ENCODE data around the gene GABBR2.
"Not testable (repeated sequence)": the region's sequence is repeated elsewhere in the genome, so short reads cannot be mapped to it uniquely, and the experiment has no call there.

Gene GABBR2

GRCh38 chr9:98593354-98594253 is 115.1 kb downstream of the GABBR2 start:
- no peak for DNase-seq
- Mint-ChIP-seq H3K4me1 (no peaks in the 10 kb centered on the region), H3K27ac (no peak overlapping the region), H3K4me3 (no peak overlapping the region), H3K27me3 (ENCODE audit: low read depth, poor library complexity) (peaks cover 30% of the 10 kb centered on the region), H3K9me3 (no peaks in the 10 kb centered on the region), H3K36me3 (ENCODE audit: low read depth) (no peaks in the 10 kb centered on the region)
- TF ChIP-seq, protein P1, sequence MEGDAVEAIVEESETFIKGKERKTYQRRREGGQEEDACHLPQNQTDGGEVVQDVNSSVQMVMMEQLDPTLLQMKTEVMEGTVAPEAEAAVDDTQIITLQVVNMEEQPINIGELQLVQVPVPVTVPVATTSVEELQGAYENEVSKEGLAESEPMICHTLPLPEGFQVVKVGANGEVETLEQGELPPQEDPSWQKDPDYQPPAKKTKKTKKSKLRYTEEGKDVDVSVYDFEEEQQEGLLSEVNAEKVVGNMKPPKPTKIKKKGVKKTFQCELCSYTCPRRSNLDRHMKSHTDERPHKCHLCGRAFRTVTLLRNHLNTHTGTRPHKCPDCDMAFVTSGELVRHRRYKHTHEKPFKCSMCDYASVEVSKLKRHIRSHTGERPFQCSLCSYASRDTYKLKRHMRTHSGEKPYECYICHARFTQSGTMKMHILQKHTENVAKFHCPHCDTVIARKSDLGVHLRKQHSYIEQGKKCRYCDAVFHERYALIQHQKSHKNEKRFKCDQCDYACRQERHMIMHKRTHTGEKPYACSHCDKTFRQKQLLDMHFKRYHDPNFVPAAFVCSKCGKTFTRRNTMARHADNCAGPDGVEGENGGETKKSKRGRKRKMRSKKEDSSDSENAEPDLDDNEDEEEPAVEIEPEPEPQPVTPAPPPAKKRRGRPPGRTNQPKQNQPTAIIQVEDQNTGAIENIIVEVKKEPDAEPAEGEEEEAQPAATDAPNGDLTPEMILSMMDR (IDR thresholded peaks at IDR 0.05), result no peak

- no peak overlapping the region for H3K27ac Mint-ChIP-seq
Measured at GRCh38 chr9:98591696-98592095, 117.0 kb downstream of the GABBR2 start.

GRCh38 chr9:98590101-98590500 is 118.6 kb downstream of the GABBR2 start:
- DNase-seq, result no peak
- Mint-ChIP-seq H3K9me3 (no peaks in the 10 kb centered on the region), H3K4me3 (no peak overlapping the region), H3K27me3 (ENCODE audit: low read depth, poor library complexity) (peaks cover 30% of the 10 kb centered on the region), H3K4me1 (no peaks in the 10 kb centered on the region), H3K36me3 (ENCODE audit: low read depth) (no peaks in the 10 kb centered on the region), H3K27ac (no peak overlapping the region)
- TF ChIP-seq, protein P1 (IDR thresholded peaks at IDR 0.05), result no peak

More at GRCh38 chr9:98591696-98592095, 117.0 kb downstream of the GABBR2 start:
- H3K4me3 Mint-ChIP-seq, result no peak overlapping the region
- H3K9me3 Mint-ChIP-seq, result no peaks in the 10 kb centered on the region
- TF ChIP-seq, protein P1 (IDR thresholded peaks at IDR 0.05), result no peak
- no peaks in the 10 kb centered on the region for H3K4me1 Mint-ChIP-seq
- peaks cover 35% of the 10 kb centered on the region for H3K27me3 Mint-ChIP-seq (ENCODE audit: low read depth, poor library complexity)
- H3K36me3 Mint-ChIP-seq (ENCODE audit: low read depth), result no peaks in the 10 kb centered on the region
- no peak for DNase-seq

GRCh38 chr9:98589102-98589501 is 119.6 kb downstream of the GABBR2 start:
- no peak overlapping the region for H3K27ac Mint-ChIP-seq
- TF ChIP-seq, protein P1 (IDR thresholded peaks at IDR 0.05), result no peak
- peaks cover 30% of the 10 kb centered on the region for H3K27me3 Mint-ChIP-seq (ENCODE audit: low read depth, poor library complexity)
- no peak overlapping the region for H3K4me3 Mint-ChIP-seq
- no peaks in the 10 kb centered on the region for H3K36me3 Mint-ChIP-seq (ENCODE audit: low read depth)
- H3K4me1 Mint-ChIP-seq, result peaks cover 7% of the 10 kb centered on the region
- DNase-seq, result no peak
- H3K9me3 Mint-ChIP-seq, result no peaks in the 10 kb centered on the region

DNA sequence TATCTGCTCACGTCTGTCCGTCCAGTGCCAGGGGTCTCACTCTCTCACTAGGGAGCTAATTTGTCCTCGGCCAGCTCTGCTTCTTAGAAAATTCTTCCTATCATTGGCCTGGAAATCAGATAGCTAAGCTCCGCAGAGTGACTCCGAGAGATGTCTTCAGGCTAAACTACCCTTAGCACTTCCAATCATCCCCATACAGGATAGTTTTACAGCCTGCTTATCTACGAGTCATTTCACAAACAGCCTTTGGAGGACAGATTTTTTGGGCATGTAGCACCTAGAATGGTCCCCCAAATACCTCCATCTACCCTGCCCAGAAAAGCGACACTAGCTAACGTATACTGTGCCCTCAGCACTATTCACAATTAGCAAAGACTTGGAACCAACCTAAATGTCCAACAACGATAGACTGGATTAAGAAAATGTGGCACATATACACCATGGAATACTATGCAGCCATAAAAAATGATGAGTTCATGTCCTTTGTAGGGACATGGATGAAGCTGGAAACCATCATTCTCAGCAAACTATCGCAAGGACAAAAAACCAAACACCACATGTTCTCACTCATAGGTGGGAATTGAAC is 123.8 kb downstream of the GABBR2 start:
- not testable (repeated sequence) for H3K4me3 Mint-ChIP-seq; H3K9me3 Mint-ChIP-seq; DNase-seq; H3K36me3 Mint-ChIP-seq (ENCODE audit: low read depth); H3K27ac Mint-ChIP-seq
- Mint-ChIP-seq H3K4me1 (peaks cover 16% of the 10 kb centered on the region), H3K27me3 (ENCODE audit: low read depth, poor library complexity) (peaks cover 22% of the 10 kb centered on the region)

DNA sequence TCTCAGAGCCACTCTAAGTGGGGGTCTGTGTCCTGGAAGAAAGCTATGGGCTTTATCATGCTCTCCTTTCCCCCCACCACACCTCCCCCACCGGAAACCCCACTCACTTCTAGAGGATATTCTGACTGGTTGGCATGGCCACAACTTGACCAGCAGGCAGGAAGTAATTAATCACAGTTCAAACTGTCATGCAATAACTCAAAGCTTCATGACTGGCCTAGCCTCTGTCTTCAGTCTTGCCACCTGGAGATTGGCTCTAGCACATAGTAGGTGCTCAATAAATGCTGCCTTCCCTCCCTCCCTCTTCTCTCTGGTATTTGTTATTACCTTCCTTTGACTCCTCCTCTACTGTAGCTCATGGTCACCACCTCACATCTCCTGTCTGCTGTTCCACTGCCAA is 124.7 kb downstream of the GABBR2 start:
- DNase-seq, result no peak
- TF ChIP-seq, protein P1 (IDR thresholded peaks at IDR 0.05), result no peak
- Mint-ChIP-seq H3K9me3 (peaks cover 5% of the 10 kb centered on the region), H3K27ac (peak overlapping the region; percentile 17), H3K27me3 (ENCODE audit: low read depth, poor library complexity) (peaks cover 17% of the 10 kb centered on the region), H3K36me3 (ENCODE audit: low read depth) (no peaks in the 10 kb centered on the region), H3K4me1 (peaks cover 16% of the 10 kb centered on the region), H3K4me3 (no peak overlapping the region)

Measured in nephron progenitor cell (in vitro differentiated cells).